Panc1 (cell line): ENCODE measurements around the gene DEFB114. TPM values are rescaled to one million over a fixed set of nuclear protein-coding genes. Genes with fewer than 3 reads are reported as not detected.

Experiments
- ATAC-seq: fragments of 200-7000 bp; cut with Tn5 transposase; 2 replicates; pipeline ENCODE4 v1.9.1; 2020; ENCODE audit warnings: mild to moderate bottlenecking, moderate library complexity
- BruUV-seq: library from RNA; stranded (reverse); fragments of 400-500 nt; replicated peaks from 2 replicates; lab custom pipeline; 2021; lab: Mats Ljungman, UMichigan
- CTCF ChIA-PET: fragments of 300-600 bp; sonication (Branson Sonifier 250); formaldehyde crosslinking; loops from one replicate; lab custom pipeline; 2022; ENCODE audit warnings: antibody characterized with exemption; lab: Charles Lee
- POLR2A ChIA-PET: fragments of 300-600 bp; sonication (Branson Sonifier 250); formaldehyde crosslinking; loops from one replicate; lab custom pipeline; 2022; ENCODE audit warnings: antibody characterized with exemption; lab: Charles Lee
- DNase-seq: peaks from one replicate; pipeline ENCODE4 v3.0.0-alpha.2; 2010; ENCODE audit warnings: low read depth, low spot score
- H3K27ac ChIP-seq: 2 replicates; pipeline ENCODE4 v1.5.1; 2011; ENCODE audit warnings: mild to moderate bottlenecking, low read length, inconsistent platforms
- H3K27me3 ChIP-seq: fragments of 200-500 bp; sonication (Bioruptor generic); 2 replicates; pipeline ENCODE4 v1.6.0; 2014; ENCODE audit warnings: low read length, inconsistent platforms; ENCODE audit not compliant: control insufficient read depth, insufficient read depth
- H3K36me3 ChIP-seq: fragments of 200-500 bp; sonication (Bioruptor generic); 2 replicates; pipeline ENCODE4 v1.5.1; 2014; ENCODE audit warnings: inconsistent platforms, mild to moderate bottlenecking, low read length, moderate library complexity; ENCODE audit not compliant: control insufficient read depth, insufficient read depth
- H3K4me1 ChIP-seq: 2 replicates; pipeline ENCODE4 v1.5.1; 2011; ENCODE audit warnings: inconsistent platforms, mild to moderate bottlenecking, low read length, moderate library complexity; ENCODE audit not compliant: control insufficient read depth, insufficient read depth
- H3K4me3 ChIP-seq, 2 experiments: 2 replicates each; pipeline ENCODE4 v1.5.1; 2011 to 2012; ENCODE audit warnings: low read depth in 2 of 2, low read length in 2 of 2, mild to moderate bottlenecking in 2 of 2, inconsistent platforms in 1 of 2, moderate library complexity in 1 of 2
- H3K9me3 ChIP-seq: fragments of 200-500 bp; sonication (Bioruptor generic); 2 replicates; pipeline ENCODE4 v1.5.1; 2014; ENCODE audit warnings: low read depth, mild to moderate bottlenecking, inconsistent platforms, low read length, moderate library complexity; ENCODE audit not compliant: control insufficient read depth, insufficient read depth
- CTCF ChIP-seq: fragments of 450-650 bp; IDR thresholded peaks from 2 replicates; pipeline ENCODE4 v1.5.1; 2017; ENCODE audit warnings: mild to moderate bottlenecking
- POLR2AphosphoS5 ChIP-seq: IDR thresholded peaks from 2 replicates; pipeline ENCODE4 v1.6.1; 2012; ENCODE audit warnings: mild to moderate bottlenecking, low read depth, low read length, moderate library complexity
- REST ChIP-seq, 2 experiments: IDR thresholded peaks; 2 replicates each; pipeline ENCODE4 v1.6.1; 2011 to 2012; ENCODE audit warnings: low read depth in 2 of 2, control low read depth in 1 of 2, low read length in 1 of 2, mild to moderate bottlenecking in 1 of 2, moderate library complexity in 1 of 2; ENCODE audit not compliant: insufficient read depth in 1 of 2
- SIN3A ChIP-seq: IDR thresholded peaks from 2 replicates; pipeline ENCODE4 v1.6.1; 2012; ENCODE audit warnings: low read depth, mild to moderate bottlenecking, low read length, moderate library complexity, borderline replicate concordance; ENCODE audit not compliant: insufficient read depth
- TCF7L2 ChIP-seq: IDR thresholded peaks from 2 replicates; pipeline ENCODE4 v1.6.1; 2011; ENCODE audit warnings: mild to moderate bottlenecking, low read depth, low read length, inconsistent platforms
- in situ Hi-C: cut with HindIII; loops from 2 replicates; pipeline ENCODE4 v1.10.0; 2016; ENCODE audit warnings: low sequenced_read_pairs, low pct_unique_long_range_greater_than_20kb
- intact Hi-C: fragments of 100-400 bp; cut with micrococcal nuclease; formaldehyde crosslinking; loops from one replicate; pipeline ENCODE4 v1.10.0; 2022; ENCODE audit not compliant: unreplicated experiment
- total RNA-seq: library from RNA; stranded (reverse); gene quantifications from one replicate; pipeline ENCODE4 v1.2.1, GENCODE V29; 2021; ENCODE audit not compliant: unreplicated experiment

The DEFB114 gene
- total RNA-seq, 1 experiment from 2014 or later = not detected

DNA sequence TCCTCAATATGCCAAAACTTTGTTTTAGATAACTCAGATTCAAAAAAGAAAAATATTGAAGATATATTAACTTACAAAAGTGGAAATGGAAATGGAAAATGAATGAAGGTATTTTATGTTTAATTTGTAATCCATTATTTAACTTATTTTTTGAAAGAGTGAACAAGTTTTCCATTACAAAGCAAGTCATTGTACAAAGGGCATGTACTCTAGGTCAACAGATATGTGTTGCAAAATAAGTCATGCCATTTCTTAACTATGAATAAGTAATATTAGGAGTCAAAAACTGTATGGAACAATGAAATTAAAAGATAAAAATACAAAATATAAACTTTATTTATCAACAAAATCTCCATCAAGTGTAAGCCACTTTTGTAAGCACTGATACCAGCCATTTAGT is 31.3 kb upstream of the DEFB114 start:
- CTCF ChIA-PET = no interaction called here
- DNase-seq = no peak
- in situ Hi-C loops (no loop called here), intact Hi-C loops (no loop called here)
- TF ChIP-seq SIN3A (no peak), REST (IDR thresholded peaks at IDR 0.05; ENCODE audit: insufficient read depth in 1 of 2, low read depth in 2 of 2, low read length in 1 of 2) (no peak), CTCF (no peak), TCF7L2 (no peak), POLR2AphosphoS5 (no peak)
- no peak for ATAC-seq
- Histone ChIP-seq H3K36me3 (no peaks in the 10 kb centered on the region), H3K27ac (no peak overlapping the region), H3K27me3 (no peaks in the 10 kb centered on the region), H3K4me1 (no peaks in the 10 kb centered on the region), H3K4me3 (no peak overlapping the region), H3K9me3 (no peaks in the 10 kb centered on the region)
- POLR2A ChIA-PET = no interaction called here
- no TSS peak for BruUV-seq

GRCh38 chr6:49988900-49989299 is 24.9 kb upstream of the DEFB114 start:
- CTCF ChIA-PET = no interaction called here
- BruUV-seq = no TSS peak
- H3K27me3 ChIP-seq = no peaks in the 10 kb centered on the region
- no peak for TF ChIP-seq CTCF
- TF ChIP-seq SIN3A = no peak
- no peak for TF ChIP-seq REST (IDR thresholded peaks at IDR 0.05; ENCODE audit: insufficient read depth in 1 of 2, low read depth in 2 of 2, low read length in 1 of 2)
- no peak for TF ChIP-seq POLR2AphosphoS5
- TF ChIP-seq TCF7L2 = no peak
- intact Hi-C loops = no loop called here
- H3K36me3 ChIP-seq = no peaks in the 10 kb centered on the region; the same call in 1 of the 2 replicates
- no peaks in the 10 kb centered on the region for H3K4me1 ChIP-seq
- DNase-seq = no peak
- POLR2A ChIA-PET = no interaction called here
- ATAC-seq = no peak
- H3K4me3 ChIP-seq = no peak overlapping the region
- in situ Hi-C loops = no loop called here
- no peaks in the 10 kb centered on the region for H3K9me3 ChIP-seq
- no peak overlapping the region for H3K27ac ChIP-seq
